NCI-H345 (cell line): ENCODE measurements around the gene GAS2.

Source experiments
- DNase-seq: peaks from one replicate; lab custom pipeline; 2025; lab: John Stamatoyannopoulos, UW

The GAS2 gene

DNA sequence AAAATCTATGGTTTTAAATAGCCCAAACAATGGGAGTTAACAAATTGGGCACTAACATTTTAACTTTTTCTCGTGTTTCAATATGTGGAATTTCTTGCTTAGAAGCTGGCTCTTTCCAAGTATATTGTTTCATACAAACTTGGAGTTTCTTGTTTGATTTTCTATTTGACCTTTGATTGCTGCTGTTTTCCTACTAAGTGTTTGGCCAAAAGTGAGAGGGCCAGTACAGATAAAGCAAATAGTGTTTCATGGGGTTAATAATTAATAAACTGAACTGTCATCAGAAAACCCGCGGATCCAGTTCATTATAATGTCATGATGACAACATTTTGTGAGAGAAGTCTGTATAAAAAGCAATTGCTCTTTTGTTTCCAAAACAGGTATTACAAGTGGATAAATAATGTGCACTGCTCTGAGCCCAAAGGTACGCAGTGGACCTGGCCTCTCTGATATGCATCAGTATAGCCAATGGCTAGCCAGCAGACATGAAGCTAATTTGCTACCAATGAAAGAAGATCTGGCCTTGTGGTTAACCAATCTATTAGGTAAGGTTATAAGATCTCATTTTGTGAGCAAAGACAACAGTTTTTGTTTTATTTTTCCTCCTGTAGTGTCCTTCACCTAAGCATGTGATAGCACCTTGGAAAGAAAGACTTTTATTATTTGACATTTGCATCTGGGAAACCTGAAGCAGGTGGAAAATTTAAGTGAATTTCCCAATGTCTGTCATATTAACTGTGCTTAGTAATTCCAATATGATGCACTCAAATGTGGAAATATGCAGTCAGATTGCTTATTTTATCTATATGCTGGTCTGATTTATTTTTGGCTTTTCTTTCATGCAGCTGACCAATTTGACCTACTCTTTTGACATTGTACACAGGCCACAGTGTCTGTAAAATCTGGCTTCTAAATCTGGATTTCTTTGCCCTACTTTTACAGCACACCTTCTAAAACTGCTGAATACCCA is 8.3 kb downstream of the GAS2 start:
- no peak for DNase-seq

DNA sequence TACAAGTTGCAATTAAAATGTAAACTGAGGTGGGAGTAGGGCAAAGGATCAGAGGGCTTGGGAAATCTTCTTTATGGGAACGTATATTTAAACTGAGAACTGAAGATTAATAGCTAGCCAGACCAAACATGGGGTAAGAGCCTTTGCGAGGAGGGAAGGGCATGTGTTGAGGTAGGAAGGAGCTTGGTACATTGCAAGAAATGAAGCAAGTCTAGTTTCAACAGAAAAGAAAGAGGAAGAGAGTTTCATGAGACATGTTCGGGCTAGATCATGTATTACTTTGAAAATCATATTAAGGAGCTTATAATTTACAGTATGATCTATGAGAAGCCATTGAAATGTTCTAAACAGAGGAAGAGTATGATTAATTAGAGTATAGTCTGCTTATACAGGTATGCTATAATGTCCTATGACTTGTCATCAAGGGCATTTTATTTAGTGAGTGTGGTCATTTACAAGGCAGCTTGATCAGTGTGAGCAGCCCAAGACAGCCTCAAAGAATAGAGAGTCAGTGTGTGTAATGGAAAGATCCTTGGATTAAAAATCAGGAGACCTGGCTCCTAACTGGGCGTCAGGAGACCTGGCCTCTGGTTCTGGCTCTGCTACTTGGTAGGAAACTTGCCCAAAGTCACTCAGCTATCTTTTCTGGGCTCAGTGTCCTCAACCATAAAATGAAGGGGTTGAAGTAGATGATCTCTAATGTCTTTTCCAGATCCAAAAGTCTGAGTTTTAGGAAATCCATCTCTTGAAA is 10.9 kb downstream of the GAS2 start:
- no peak for DNase-seq

DNA sequence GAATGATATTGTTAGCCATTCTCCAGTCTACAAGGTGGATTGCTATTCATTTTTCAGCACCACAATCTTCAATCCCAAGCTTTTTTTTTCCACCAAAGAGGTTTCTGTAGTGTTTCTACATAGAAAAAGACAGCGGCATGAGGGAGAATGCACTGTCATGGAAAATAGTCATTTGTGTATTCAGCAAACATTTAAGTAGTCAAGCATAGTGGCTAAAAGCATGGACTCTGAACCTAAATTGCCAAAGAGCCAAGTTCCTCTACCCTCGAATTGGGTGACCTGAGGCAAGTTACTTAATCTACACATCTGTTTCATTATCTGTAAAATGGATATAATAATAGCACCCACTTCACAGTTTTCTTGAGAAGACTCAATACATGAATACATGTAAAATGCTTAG is 14.2 kb downstream of the GAS2 start:
- DNase-seq = no peak

DNA sequence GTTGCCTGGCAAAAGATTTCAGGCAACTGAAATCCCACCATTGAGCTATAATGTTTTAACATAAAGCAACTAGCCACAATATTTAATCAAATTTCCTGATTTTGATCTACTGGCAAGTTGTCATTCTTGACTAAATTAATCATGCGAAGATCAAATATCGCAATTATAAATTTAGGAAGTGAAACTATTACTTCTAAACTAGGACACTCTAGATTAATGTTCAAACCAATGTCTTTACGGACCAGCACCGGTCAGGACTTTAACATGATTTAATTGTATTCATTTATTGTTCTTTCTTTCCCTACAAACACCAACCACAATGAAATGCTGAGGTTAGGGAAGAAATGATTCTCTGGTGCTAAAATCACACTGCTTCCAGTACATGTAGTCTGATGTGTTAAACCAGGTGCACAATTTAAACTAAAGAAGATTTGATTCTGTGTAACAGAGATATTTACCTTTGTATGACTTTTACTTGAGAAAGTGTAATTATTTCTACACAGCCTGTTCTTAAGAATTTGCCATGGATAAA is 14.9 kb downstream of the GAS2 start:
- no peak for DNase-seq

DNA sequence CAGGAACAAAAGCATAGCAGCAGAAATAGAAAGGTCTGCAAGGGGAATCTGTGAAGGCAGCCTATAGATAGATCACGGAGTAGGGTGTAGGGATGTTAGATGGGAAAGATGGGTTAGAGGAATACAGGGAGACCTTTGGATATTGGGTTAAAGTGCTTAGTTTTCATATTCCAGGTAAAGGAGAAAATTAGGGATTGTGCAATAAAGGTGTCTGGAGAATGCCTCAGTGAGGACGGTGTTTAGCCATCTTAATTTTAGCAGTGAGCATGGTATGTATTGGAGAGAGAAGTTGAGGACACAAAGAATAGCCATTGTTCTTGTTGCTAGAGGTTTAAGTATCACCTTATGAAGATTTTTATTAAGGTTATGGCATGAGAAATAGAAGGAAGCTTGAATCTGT is 17.7 kb downstream of the GAS2 start:
- no peak for DNase-seq

DNA sequence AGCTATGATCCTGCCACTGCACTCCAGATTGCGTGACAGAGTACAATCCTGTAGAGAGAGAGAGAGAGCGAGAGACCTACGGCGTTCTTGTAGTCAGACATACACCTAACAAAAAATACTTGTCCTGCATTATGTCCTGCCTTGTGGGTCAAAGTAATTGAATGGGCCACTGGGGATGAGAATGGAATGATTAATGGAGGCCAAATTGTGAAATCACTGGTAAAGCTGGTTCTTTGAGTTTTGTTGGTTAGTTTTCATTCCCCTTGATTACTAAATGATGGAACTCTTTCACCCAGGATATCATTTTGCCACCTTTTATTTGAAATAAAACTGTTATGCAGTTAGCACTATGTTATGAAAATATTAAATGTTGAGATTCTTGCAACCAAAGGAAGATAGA is 18.7 kb downstream of the GAS2 start:
- DNase-seq = no peak

DNA sequence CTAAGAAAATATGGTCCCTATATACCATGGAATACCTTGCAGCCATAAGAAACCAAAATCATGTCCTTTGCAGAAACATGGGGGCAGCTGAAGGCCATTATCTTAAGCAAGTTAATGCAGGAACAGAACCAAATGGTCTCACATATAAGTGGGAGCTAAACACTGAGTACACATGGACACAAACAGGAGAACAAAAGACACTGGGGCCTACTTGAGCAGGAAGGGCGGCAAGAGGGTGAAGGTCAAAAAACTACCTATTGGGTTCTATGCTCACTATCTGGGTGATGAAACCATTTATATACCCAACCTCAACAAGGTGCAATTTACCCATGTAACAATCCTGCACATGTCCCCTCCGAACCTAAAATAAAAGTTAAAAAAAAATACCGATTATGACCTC is 22.5 kb downstream of the GAS2 start:
- no peak for DNase-seq

DNA sequence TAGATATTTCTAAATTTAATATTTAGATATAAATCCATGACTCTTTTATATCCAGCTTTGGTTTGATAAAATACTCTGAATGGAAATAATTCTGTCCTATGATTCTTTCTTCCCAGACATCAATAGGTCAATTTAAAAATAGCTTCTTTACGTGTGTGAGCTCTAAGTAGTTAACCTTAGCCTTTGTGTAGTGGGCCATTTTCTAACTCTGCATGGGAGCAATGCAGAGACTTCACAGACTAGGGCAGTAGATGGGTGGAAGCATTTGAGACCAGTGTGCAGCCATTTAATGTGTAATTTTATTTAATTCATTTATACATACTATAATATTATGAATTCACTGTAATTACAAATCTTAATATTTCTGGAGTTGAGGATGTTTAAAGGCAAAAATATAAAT is 23.8 kb downstream of the GAS2 start:
- no peak for DNase-seq

DNA sequence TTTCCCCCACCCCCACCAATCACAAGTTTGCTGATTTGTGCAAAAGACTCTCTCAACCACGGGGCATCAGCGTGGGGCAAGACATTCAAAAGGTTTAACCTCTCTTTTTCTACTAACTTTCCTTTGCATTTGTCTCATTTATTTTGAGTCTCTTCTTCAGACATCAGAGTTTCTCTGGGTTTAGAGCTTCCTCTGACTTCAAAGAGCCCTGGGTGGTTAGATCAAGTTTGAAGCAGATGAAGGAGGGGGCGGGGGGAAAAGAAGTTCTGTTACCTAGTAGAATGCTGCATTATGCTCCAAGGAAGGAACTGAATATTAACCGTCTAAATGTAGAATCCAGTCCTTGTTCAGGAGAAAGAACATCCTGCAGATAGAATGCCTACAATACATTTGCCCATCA is 24.5 kb downstream of the GAS2 start:
- DNase-seq = no peak

DNA sequence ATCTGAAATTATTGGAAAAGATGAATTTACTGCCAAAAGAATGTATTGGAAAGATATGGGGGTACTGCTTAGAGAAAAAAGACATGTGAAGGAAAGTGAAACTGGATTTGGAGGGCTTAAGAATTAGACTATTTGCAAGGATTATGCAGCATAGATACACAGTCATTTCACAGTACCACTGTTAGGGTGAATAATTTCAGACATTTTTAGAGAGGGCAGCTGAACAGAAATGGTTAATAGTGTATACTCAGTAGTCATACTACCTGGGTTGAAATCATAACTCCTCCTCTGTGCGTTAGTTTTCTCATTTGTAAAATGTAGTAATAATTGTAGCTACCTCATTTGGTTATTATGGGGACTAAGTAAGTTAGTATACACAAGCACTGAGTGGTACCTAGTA is 33.0 kb downstream of the GAS2 start:
- no peak for DNase-seq

DNA sequence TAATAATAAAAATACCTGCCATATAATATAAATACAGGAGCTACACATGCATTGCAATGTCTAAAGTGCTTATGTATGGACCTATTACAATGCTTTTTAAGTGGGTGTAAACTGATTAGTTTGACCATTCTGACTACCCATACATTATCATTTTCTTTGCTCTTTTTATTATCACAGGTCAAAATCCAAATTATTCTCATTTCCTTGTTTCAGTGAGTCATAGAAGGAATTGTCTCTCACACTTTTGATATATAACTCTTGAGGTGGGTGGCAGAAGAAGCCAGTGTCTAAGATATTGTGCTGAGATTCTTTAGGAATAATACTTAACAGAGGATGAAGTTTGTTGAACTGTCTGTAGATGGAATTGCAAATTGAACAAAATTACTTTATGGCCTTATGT is 35.6 kb downstream of the GAS2 start:
- DNase-seq = no peak

DNA sequence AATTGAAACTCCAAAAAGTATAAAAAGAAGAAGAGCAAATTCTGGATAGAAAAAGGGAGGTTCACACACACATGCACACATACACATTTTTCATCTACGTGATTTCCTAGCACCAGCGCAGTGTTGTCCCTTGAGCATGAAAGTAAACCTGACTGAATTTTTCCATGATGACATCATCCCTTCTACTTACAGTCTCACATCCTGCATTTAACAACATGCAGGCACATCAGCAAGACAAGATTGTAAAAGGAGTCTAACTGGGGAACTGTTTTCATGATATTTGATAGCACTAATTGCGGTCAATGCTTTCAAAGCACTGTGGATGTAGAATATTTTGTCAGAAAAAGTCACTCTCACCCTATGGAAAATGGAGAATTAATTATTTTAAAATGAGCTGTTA is 36.6 kb downstream of the GAS2 start:
- peak; percentile 67 for DNase-seq

DNA sequence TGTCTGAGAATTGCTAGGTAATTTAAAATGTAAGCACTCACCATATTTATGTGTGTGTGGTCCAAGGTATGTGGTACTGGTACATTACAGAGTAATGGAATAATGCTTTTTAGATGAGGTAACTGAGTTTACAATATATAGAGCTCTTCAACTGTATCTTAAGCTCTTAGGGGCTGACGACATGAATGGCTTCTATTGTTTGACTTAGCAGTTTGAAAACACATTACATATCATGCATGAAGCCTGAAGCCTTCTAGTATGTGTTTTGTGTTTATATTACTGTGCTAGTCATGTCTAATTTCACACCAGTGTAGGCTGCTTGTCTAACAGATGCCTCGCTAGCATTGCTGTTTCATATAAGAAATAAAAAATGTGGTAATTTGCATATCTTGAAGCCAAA is 37.2 kb downstream of the GAS2 start:
- peak; percentile 96 for DNase-seq

DNA sequence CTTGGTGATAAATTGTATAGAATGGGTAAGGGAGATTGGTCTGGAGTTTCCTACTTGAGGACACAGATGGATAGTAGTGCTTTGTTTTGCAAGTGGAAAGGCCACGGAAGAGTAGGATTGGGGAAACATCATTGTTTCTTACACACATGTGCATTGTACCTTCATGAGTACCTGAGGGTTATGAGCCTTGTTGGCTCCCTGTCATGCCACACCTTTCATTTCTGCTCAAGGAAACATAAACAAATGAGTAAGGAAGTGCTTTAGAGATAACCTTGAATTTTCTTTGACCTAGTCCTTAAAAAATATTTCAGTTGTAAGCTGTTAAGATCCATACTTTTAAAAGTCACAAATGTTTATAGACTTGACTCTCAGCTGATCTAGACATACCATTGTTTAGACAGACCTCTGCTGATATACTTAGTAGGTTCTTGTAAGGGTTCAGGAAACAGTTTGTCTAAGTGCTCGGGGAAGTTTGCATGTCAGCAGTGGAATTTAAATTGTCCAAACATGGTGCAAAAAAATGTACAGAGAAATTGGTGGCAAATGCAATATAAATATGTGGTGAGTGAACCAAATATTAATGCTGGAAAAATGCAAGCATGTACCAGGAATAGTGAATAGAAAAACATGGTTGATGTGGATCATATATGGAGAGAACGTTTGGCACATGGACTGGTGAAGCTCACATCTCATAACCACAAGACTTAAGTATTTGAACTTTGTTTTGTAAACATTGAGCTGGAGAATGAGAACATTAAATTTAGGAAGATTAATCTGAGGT is 40.9 kb downstream of the GAS2 start:
- no peak for DNase-seq

DNA sequence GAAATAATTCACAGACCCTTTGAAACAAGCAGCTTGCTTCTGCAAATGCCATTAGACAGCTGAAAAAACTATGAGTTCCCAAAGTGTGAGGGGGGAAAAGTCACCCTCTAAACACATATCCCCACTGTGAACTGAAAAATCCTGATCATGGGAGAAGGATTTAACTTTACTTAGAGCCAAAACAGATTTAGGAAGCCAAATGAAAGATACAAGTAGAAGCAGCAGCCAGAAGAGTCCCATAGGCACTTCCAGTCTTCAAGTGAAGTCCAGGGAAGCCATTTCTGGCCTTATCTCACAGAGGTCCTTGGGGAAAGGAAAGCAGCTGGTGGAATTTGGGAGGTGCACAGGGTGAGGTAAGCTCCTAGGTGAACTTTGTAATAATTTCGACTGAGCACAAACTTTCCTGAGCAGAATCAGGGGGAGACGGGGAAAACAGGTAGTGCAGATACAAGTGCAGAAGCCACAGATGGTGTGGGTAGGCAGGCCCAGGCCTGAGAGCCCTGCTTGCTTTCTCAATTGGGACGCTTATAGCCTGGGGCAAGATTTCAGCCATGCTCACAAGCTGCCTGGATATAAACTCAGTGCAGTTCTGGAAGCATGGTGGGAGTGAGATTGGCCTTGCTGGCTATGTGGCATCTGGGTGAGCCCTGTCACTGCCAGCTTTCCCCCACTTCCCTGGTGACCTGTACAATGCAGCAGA is 44.8 kb downstream of the GAS2 start:
- DNase-seq = peak; percentile 37

DNA sequence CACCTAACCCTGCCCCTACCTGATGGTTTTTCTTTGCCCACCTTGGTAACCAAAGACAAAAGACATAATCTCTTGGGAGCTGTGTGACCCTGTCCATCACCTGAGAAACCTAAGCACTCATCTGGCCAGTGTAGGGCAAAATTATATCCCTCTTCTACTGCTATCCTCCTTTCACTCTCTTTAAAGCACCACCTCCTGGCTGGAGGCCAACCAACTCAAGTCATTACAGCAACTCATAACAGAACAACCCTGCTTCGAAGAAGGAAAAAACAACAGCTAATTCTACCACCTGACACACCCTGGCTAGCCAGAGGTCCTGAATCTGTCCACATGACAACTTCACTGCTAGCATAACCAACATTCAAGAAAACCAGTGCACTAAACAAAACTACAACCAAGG is 45.5 kb downstream of the GAS2 start:
- DNase-seq = no peak

DNA sequence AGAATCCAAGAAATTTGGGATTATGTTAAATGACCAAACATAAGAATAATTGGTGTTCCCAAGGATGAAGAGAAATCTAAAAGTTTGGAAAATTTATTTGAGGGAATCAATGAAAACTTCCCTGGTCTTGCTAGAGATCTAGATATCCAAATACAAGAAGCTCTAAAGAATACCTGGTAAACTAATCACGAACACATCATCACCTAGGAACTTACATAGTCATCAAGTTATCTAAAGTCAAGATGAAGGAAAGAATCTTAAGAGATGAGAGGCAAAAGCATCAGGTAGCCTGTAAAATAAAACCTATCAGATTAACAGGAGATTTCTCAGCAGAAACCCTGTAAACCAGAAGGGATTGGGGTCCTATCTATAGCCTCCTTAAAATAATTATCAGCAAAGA is 46.9 kb downstream of the GAS2 start:
- no peak for DNase-seq

DNA sequence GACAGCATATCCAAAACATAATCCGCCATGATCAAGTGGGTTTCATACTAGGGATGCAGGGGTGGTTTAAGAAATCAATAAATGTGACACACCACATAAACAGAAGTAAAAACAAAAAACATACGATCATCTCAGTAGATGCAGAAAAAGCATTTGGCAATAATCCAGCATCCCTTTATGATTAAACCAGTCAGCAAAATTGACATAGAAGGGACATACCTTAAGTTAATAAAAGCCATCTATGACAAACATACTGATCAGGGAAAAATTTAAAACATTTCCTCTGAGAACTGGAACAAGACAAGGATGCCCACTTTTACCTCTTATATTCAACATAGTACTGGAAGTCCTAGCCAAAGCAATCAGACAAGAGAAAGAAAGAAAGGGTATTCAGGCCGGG is 49.6 kb downstream of the GAS2 start:
- no peak for DNase-seq

DNA sequence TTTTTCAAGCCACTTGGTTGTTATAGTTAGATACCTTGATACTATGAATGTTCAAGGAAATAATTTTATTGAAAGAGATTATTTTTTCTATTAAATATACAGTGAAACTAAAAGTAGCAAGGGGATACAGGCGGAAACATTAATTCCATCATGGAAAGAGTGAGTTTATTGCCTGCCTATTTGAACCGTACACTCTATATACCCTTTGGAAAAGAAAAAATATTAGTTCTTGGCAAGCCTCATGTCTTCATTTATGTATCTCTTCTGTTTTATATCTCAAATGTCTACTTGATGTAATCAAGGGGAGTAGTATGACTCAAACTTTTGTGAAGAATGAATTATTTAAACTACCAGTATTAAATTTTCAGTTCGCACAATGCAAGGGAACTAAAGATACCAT is 54.0 kb downstream of the GAS2 start:
- no peak for DNase-seq

DNA sequence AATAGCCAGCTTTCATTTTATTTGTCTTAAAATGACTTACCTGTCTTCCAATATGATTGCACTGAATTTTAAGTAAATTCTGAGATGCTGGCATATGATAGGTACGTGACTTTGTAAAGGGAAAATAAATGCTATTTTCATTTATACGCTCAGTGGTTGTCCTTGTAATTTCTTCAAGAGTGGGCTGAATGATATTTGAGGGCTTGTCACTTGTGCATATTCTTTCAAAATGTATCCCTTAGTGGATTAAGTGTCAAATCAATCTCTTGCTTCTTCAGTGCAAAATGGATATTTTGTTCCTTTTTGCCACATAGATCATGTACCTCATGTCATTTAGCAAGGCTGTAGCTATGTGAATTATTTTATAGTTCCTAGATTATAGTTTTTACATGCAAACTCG is 56.9 kb downstream of the GAS2 start:
- no peak for DNase-seq

DNA sequence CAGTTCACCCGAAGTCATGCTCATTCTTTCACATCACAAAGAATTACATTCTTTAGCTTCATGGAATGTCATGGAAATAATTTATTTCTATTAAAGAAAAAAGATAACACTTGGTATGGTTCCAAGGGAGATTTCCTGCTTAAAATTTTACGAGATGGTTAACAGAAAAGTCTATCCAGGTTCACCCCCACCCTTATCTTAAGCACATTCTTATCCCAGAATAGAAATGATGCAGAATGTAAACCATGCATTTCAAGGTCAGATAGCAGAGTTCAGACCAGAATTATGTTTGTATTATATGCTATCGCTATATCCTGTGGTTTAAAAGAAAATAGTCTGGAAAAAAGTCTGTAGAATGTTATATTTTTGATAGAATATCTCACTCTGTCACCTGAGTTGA is 58.7 kb downstream of the GAS2 start:
- no peak for DNase-seq
